Fibroblast of skin of back (primary cell): ENCODE measurements around the gene LYL1.

ENCODE experiments used
- DNase-seq: peaks from one replicate; pipeline ENCODE4 v3.0.0-alpha.2; 2013

The LYL1 gene

DNA sequence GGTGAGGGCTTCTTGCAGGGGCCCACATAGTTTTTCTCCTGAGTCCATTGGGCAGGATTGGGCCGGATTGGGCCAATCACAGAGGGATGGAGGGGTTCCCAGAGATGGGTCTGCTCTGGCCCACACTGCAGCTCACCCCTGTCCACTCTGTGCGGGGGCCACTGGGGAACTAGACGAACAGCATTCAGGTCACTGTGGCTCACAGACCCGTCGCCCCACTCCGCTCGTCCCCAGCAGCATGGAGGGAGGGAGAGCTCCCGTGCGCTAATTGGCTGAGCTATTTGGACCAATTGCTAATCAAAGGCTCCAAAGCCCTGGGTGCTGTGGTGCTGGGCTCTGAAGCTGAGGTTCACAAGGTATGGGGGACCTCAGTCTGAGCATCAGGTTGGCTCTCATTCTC, 26.7 kb upstream of the LYL1 start:
- DNase-seq: no peak

DNA sequence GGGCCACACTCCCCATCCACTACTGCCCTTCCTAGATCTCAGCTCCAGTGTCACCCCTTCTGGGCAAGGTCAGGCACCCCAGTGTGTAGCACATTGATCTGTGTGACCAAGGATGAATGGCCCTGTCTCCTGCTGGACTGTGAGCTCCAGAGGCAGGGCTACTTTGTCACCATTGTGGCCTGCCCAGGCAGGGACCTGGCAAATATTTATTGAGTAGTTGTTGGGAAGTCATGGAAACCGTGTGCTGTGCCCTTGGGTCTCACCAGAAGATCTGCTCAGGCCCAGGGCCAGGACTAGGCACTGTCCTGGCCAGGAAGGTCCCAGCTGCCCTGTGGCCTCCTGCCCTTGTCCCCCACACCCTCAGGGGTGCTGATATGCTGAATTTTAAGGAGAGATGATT, 25.9 kb upstream of the LYL1 start:
- no peak for DNase-seq

DNA sequence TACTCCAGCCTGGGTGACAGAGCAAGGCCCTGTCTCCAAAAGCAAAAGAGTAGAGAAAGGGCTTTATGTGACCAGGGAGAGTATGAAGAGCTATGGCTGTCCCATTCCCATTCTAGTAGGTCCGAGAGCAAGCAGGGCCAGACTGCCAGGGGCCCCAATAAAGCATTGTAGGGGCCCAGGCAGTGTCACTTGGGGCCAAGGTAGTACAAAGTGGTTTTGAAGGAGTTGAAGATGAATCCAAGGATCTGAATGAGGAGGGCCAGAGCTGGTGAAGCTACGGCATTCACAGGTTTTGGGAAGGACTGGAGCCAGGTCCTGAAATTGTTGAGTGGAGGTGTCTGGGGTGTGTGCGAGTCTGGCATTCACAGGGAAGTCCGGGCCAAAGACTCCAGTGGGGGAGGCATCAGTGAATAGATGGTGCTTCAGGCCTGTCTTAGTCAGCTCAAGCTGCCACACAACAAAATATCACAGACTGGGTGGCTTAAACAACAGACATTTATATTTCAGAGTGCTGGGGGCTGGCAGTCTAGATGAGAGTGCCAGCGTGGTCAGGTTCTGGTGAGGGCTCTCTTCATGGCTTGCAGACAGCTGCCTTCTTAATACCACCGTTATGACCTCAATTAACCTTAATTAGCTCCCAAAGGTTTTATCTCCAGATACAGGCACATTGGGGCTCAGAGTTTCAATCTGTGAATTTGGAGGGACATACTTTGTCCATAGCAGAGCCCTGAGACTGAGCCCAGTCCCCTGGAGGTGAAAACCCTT, 25.3 kb upstream of the LYL1 start:
- no peak for DNase-seq

DNA sequence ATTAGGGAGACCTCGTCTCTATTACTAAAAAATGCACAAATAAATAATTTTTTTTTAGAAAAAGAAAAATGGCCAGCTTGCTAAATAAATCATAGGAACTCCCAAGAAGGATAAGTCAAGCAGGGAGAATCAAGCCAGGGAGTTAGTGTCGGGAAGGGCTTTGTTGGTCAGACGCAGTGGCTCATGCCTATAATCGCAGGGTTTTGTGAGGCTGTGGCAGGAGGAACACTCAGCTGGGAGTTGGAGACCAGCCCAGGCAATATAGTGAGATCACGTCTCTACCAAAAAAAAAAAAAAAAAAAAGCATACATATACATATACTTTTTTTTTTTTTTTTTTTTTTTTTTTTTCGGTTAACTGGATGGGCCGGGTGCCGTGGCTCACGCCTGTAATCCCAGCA, 24.4 kb upstream of the LYL1 start:
- no peak for DNase-seq

DNA sequence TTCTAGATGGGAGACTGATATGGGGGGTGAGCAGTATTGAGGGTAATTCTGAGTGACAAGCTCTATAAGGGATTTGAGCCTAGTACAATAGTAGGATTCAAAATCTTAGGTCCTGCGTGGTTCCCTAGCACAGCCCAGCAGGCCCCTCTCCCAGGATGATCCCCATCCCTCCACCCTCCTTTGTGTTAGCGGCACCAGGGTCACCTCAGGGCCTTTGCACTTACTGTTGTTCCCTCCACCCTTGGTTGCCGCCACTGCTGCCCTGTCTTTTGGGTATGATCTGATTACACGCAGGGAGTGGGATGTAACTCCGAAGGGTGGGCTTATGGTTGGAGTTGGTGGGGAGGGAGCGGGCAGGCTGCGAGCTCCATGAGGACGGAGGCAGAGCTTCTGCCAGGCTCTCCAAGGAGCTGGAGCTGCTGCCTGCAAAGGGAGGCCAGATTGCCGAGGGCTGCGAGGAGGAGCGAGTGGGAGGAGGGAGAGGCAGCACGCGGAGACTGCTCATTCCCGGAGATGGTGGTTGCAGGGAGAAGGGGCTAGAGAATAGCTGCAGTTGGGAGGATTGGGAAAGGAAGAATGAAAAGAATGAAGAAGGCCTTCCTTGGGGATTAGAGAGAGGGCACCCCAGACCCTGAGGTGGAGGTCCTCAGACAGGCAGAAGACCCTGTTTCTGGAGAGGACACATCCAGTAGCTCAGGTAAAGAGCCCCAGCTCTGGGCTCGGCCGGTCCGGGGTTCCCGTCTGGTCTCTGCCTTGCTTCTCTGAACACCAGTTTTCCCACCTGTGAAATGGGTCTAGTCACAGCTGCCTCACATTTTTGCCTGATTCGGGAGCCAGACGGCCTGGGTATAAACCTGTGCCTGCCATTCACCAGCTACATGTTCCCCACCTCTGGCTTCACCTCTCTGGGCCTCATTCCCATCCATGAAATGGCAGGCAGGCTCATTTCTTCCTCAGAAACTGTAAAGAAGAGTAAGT, 20.6 kb upstream of the LYL1 start:
- no peak for DNase-seq

DNA sequence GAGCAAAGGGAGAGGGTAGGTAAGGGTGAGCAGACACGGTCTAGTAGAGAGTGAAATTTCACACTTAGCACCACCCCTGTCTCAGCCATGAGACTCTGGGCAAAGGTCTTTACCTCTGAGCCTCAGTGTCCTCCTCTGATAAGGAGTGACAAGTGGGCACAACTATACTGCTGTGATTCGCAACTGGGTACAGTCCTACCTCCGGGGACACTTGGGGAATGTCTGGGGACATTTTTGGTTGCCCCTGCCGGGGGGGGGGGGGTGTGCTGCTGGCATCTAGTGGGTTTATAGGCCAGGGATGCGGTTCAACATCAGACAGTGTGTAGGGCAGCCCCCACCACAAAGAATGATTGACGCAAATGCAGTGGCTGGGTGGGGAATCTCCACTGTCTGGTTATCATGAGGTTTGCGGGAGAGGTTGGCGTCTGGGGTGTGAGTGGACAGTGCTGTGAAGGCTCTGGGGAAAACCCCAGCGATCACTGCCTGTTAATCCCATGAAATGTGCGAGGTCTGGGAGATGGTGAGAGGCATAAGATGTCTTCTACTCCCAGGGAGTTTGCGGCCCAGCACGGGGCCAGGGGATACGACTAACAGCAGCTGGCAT, 19.7 kb upstream of the LYL1 start:
- no peak for DNase-seq

DNA sequence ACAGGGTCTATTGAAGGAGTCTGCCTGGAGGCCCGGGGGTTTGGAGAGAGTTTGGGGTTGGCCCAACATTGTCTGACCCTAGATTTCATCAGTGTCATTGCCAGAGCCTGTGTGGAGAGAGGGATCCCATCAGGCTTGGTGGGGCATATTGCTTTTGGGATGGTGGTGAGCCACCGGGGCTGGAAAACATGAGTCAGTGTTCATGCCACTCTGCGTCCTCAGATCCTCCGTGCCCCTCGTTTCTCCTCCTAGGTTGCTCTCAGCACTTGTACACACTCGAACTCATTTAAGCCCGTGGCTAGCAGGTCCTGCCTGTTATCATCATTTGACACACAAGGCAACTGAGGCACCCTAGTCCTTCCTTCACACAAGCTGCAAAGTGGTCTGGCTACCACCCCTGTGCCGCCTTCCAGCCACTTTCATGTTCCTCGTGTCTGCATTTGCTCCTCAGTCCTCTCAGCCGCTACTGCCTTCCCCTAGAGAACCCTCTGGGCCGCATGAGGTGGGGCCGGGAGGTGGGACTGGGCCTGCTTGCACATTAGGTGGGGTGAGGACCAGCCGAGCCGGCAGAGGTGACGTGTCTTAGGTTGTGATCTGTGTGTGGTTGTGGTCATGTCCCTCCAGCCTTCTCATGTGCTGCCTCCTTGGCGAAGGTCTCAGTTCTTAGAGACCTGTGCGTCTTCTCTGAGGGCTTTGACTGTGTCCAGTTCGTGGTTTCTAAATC, 19.1 kb upstream of the LYL1 start:
- no peak for DNase-seq

DNA sequence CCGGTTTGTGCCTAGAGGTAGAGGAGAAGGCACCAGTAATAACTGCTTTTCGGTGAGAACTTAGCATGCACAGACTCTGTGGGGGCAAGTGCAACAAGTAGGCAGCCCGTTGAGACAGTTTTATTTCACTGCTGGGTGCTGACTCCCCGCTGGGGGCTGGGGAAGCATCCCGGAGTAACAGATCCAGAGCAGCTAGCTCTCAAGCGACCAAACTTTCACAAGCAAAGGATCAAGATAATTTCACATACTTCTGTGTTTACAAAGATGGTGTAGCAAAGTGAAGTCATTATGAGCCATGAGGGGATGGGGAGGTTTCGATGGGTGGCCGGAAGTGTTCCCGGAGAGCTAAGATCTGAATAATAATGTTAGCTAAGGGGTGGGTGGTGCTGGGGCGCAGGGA, 18.2 kb upstream of the LYL1 start:
- peak; percentile 73 for DNase-seq

DNA sequence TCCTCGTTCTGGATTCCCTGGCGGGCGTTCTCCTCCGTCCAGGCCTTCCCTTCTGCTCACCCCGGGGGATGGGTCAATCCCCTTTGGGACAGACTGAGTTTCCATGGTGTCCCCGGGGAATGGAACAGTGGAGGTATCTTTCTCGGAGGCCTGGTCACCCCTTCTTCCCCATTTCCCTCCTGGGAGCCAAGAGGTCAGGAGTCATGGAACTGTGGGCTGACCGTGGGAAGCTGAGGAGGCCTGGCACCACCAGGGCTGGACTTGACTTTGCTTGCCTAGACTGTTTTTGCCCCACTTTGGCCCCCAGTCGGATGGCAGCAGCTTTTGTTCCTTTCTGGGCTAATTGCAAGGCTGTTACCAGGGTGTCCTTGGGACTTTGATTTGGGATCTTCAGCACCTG, 17.4 kb upstream of the LYL1 start:
- DNase-seq: no peak

DNA sequence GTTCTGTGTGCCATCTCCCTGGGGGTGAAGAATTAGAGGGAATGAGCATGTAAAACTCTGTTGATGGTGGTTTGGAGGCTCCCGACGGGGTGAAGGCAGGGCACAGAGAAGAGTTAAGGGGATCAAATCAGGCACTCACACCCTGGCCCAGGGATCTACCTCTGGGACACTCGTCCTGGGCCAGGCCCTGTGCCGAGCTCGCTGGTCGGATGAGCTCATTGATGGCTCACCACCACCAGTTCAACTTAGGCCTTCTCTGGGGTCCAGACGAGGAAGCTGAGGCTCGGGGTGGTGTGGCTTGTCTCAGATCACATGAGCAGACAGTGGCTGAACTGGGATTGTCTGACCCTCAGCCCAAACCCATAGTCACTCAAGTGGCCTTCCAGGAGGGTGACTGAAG, 17.0 kb upstream of the LYL1 start:
- no peak for DNase-seq

DNA sequence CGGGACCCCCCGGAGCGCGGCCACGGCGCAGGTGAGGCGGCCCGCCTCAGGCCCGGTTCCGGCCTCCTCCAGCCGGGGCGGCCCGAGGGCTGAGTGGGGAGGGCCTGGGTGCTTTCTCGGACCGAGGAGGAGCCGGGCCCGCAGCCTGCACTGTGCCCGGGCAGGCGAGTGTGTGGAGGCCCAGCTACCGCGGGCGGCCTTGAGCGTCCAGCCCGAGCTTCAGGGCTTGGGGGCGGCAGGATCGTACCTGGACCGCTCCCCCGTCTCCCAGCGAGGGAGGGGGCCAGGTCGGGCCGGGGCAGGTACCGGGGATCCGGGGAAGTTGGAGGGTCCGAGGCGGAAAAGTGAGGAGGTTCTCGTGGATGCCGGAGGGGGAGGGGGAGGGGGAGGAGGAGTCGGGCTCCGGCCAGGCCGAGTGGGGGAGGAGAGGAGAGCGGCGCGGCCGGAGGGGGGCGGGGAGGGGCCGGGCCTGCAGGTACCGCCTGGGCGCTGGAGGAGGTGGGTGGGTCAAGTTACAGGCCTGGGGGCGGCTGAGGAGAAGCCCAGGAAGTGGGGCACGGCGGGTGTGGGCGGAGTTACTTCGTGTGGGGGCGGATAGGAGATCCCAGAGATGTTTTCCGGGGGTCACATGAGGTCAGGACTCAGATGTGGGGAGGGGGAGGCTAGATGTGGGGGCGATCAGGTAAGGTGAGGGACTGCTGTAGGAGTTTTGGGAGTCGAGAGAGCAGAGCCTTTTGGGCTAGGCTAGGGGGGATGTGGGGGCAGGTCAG, 16.0 kb upstream of the LYL1 start:
- peak; percentile 48 for DNase-seq

DNA sequence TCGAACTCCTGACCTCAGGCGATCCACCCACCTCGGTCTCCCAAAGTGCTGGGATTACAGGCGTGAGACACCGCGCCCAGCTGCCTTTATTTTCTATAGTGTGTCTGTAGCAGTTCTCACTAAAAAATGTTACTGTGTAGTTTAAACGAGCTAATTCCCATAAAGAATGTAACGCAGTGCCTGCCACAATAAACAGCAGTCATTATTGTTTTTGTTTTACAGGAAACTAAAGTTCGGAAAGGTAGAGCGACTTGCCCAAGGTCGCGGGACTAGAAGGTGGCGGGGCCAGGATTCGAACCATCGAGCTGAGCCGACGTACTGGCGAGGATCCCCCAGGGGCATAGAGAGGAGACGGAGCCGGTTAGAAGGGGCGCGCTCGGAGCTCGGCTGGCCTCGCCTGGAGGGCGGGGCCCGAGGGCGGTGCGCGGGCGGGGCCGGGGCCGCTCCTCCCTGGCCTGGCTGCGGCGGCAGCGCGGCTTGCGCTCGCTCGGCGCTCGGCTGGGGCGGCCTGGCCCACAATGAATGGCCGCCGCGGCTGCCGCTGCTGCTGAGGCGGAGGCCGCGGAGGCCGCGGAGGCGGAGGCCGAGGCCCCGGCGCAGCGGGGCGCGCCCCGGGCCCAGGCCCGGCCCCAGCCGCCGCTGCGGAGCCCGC, 15.2 kb upstream of the LYL1 start, which contains the start of gene NACC1:
TSS of gene NACC1 (plus strand) at position 493 of the 652 bp plus-strand sequence. CDS start 16,944 bp downstream, outside the sequence.
- peak; percentile 91 for DNase-seq

DNA sequence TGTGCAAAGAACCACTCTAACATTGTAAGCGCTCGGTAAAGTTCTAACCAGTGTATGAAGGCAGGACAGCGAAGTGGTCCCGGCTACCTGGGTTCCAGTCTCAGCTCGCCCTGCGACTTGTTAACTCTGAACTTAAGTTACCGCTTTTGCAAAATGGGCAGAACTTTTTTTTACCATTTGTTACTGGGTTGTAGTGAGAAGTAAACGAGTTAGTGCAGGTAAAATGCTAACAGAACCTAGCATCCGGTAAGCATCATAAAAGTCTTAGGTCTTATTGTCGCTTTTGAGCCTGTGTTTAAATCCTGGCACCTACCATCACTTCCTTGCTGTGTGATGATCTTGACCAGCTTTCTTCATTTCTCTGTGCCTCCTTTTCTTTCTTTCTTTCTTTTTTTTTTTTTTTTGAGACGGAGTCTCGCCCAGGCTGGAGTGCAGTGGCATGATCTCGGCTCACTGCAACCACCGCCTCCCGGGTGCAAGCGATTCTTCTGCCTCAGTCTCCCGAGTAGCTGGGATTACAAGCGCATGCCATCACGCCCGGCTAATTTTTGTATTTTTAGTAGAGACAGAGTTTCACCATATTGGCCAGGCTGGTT, 14.6 kb upstream of the LYL1 start:
- no peak for DNase-seq

DNA sequence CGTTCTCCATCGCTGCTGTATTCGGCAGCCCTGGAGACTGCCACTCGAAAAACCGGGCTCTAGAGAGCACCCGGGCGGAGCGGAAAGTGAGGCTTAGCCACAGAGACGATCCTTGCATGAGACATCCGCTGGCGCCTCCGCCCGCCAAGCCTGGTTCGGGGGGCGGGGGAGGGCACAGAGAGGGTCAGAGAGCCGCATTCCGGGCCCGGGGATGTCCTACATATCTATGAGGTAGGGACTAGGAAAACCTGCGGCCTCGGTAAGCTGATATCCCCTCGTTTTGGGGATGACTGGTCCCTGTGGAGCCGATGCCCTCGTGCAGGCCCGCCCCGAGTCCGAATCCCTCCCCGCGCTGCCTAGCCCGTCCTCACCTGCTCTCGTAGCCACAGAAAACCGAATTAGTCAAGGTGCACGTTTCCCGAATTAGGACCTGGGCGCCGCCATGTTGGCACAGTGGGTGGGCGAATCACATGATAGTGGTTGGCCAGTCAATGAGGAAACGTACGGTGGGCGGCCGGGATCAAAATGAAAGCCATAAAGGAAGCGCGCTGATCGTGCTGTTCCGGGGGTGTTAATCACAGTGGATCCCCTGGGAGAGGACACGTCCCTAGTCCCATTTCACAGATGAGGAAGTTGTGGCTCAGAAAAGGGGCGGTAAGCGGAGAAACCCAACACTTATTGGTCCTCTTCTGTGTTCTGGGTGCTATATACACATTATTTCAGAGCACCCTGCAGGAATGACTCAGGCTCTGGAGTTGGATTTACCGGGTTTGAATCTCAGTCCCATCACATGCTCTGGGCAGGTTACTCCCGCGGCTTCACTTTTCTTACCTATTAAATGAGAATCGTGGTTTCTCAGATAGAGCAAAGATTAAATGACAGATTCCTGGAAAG, 13.9 kb upstream of the LYL1 start, which contains the start of gene TRMT1:
TSS of gene TRMT1 (minus strand) at position 459 of the 894 bp plus-strand sequence. CDS start at position 118, 341 bp downstream.
- peak; percentile 96 for DNase-seq

DNA sequence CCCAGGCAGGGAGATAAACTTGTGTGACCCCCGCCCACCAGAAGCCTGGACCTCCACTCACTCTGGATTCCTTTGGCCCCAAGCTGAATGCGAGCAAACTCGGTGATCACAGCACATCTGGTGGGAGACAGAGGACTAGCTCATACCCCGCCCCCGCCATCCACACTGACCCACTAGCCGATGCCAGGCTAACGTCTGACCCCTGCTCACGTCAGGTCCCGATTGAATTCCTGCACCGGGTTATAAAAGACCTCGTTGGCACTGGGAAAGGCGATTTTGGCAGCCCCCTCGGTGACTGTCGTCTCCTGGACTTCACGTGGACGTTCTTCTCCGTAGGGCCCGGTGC, 13.3 kb upstream of the LYL1 start:
- no peak for DNase-seq

DNA sequence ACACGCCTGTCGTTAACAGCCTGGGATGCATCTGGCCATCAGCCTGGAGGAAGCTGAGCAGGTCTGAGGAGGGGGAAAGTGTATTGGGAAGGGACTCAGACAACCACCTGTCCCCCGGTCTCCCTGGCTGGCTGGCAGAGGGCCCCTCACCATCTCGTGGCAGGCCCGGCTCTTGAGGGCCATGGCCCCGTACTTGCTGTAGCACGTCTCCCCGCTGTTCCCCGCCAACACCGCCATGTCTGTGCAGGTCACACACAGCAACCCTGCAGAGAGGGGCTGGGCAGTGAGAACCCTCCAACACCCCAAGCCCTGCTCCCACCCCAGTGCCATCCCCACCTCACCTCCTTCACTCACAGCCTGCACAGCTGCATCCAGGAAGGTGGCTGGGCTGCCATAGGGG, 9.9 kb upstream of the LYL1 start:
- no peak for DNase-seq

DNA sequence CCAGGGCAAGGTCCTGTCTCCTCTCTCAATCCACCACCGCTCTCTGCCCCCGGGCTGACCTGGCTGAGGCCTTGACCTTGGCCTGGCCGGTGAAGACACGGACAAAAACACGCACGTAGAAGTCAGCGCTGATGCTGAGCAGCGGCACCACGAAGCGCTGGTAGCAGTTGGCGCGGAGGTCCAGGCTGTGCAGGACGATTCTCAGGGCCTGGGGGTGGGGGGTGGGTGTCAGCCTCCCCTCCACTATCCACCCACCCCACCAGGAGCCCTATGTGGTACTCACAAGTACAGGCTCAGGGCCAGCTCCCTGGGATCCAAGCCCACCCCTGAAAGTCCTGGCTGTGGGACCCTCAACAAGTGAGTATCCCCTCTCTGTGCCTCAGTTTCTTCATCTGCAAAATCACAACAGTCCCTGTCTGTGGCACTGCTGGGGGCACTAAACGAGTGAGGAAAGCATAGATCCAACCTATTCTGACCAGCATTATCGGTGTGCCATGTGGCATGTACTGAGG, 7.5 kb upstream of the LYL1 start:
- no peak for DNase-seq

DNA sequence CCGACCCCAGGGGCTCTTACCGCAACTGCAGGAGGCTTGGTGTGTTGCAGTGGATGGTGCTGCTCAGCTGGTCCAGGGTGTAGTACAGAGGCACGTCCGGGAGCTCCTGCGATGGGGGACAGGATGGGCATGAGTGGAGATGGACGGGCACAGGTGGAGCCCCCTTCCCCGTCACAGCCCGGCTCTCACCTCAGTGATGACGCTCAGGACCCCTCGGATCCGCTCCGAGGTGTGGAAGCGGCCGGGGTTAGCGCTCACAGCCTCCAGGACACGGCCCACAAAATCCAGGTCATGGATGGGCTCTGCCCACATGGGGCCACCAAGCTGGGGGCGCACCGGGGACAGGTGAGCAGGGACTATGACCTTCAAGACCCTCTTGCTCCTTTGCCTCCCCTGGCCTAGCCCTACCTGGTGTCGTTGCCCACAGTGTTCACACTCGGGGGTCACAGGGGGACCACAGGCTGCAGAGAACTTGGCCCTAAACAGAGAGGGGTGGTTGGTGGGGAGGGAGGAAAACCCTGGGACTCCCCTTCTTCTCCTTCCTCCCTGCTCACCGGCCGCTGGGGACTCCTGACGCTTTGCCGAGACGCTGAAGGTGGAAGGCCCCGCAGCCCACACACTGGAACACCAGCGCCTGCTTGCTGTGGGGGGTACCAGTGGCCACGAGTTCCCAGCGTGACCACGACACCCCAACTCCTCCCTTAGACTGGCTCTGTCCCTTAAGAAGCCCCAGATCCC, 6.9 kb upstream of the LYL1 start:
- no peak for DNase-seq
